Prostate gland (tissue), 2 donors: ENCODE results near the gene C12orf60.

Source experiments
- POLR2A ChIP-seq: fragments of 450-650 bp; IDR thresholded peaks from one replicate; pipeline ENCODE4 v1.6.1; 2016; ENCODE audit warnings: antibody characterized with exemption, mild to moderate bottlenecking
- POLR2AphosphoS5 ChIP-seq: sonication (generic); formaldehyde crosslinking; IDR thresholded peaks from one replicate; pipeline ENCODE4 v1.6.1; 2017; ENCODE audit warnings: antibody characterized with exemption
- TF ChIP-seq, protein P1 (sequence below), 4 experiments: fragments of 200-600 bp in 2 of 4; fragments of 450-650 bp in 2 of 4; sonication (generic) in 2 of 4; IDR thresholded peaks; 1 replicate in 3 of 4; 2 replicates in 1 of 4; pipeline ENCODE4 v1.5.1; 2016 to 2019; ENCODE audit warnings: antibody characterized with exemption in 4 of 4, mild to moderate bottlenecking in 2 of 4, moderate library complexity in 2 of 4

DNA sequence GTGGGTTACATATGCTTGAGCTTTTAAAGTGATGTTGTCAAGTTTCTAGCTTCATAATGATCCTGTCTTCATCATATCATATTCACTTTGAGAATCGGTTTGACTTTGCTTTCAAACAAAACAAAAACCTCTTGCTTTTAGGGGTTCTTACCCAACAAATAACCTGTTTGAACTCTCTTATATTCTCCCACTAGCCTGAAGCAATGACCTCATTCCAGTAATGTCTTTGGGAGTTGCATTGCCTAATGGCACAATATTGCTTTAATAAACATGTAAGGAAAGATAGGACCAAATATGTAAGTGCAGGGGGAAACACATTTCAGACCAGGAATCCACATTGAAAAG, 27.9 kb upstream of the C12orf60 start:
- TF ChIP-seq, protein P1, sequence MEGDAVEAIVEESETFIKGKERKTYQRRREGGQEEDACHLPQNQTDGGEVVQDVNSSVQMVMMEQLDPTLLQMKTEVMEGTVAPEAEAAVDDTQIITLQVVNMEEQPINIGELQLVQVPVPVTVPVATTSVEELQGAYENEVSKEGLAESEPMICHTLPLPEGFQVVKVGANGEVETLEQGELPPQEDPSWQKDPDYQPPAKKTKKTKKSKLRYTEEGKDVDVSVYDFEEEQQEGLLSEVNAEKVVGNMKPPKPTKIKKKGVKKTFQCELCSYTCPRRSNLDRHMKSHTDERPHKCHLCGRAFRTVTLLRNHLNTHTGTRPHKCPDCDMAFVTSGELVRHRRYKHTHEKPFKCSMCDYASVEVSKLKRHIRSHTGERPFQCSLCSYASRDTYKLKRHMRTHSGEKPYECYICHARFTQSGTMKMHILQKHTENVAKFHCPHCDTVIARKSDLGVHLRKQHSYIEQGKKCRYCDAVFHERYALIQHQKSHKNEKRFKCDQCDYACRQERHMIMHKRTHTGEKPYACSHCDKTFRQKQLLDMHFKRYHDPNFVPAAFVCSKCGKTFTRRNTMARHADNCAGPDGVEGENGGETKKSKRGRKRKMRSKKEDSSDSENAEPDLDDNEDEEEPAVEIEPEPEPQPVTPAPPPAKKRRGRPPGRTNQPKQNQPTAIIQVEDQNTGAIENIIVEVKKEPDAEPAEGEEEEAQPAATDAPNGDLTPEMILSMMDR (IDR thresholded peaks at IDR 0.05) = no peak
- TF ChIP-seq POLR2AphosphoS5 = no peak
- TF ChIP-seq POLR2A = no peak
